Activated CD4-positive, CD25-positive, alpha-beta regulatory T cell (primary cell): Measurements from ENCODE around the gene RPL18.
A peak's percentile ranks its signal among the peaks of the same experiment; 100 is the strongest.
"Not testable (repeated sequence)": the region's sequence is repeated elsewhere in the genome, so short reads cannot be mapped to it uniquely, and the experiment has no call there.

Source experiments
- DNase-seq, 4 experiments: peaks; one replicate each; lab custom pipeline; 2025; lab: John Stamatoyannopoulos, UW

The RPL18 gene

DNA sequence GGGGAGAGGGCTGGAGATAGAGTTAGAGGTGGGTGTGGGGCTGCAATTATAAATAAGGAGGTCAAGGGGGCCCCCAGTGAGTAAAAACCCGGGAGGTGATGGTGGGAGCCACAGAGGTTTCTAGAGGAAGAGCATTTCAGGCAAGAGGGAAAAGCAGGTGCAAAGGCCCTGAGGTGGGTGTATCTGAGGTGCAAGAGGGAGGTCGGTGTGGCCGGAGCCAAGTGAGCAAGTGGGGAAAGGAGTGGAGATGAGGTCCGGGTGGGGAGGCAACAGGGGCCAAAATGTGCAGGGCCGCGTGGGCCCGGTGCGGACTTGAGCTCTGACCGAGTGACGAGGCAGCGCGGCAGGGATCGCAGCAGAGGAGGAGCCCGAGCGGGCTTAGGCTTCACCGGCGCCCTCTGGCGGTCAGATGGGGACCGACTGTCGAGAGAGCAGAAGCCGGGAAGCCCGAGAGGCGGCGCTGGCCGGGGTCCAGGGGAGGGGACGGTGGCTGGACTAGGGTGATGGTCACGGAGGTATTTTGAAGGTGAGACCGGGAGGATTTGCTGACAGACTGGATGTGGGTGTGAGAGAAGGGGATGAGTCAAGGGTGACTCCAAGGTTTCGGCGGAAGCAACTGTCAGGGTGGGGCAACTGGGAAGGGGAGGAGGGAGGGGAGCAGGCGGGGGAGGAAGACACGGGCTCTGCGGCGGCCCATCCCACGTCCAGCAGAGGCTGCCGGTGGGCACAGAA lies 30.1 kb downstream of the RPL18 start:
- peak; percentile 78 to 83 (median 83) for DNase-seq

DNA sequence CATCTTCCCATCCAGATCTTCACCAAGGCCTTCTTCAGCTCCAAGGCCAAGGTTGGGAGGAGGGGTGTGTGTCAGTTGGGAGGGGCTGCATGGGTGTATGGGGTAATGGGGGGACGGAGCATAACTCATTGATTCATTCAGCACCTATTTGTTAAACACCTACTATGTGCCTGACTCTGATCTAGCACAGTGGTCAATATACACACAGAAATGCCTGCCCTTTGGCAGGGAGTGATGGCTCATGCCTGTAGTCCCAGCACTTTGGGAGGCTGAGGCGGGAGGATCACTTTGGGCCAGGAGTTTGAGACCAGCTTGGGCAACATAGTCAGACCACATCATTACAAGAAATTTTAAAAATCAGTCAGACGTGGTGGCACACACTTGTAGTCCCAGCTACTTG lies 31.6 kb downstream of the RPL18 start:
- no peak for DNase-seq

DNA sequence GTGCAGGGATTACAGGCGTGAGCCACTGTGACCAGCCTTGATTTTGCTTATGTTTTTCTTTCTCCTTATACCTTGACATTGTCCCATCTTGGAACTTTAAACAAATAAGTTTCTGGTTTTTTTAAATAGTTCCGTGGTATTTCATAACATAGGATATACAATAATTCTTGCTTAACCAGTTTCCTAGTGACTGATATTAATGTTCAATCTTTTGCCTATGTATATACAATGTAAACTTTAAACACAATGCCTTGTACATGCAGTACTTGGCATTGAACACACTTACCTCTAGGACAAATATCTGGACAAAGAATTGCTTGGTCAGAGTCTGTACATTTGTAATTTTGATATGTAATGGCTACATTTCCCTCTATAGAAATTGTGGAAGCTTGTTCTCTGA lies 36.8 kb downstream of the RPL18 start:
- DNase-seq, result no peak

DNA sequence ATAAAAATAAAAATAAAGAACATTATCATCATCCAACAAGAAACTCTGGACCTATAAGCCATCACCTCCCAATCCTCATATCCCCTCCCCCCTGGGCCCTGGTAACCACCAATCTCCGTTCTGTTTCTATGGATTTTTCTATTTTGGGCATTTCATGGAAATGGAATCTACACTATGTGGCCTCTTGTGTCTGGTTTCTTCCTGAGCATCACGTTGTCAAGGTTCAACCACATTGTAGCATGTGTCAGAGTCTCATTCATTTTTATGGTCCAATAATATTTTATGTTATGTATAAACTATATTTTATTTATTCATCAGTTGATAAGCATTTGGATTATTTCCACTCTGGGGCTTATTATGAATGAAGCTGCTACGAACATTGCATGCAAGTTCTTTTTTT lies 40.1 kb downstream of the RPL18 start:
- DNase-seq, result no peak

DNA sequence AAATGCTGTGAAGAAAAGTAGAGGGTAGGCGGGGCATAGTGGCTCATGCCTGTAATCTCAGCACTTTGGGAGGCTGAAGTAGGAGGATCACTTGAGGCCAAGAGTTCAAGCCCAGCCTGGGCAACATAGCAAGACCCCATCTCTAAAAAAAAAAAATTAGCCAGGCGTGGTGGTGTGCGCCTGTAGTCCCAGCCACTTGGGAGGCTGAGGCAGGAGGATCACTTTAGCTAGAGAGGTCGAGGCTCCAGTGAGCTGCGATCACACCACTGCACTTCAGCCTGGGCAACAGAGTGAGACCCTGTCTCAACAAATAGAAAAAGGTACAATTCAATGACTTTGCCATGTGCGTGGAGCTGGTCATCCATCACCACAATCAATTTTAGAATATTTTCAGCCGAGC lies 41.1 kb downstream of the RPL18 start:
- not testable (repeated sequence) for DNase-seq

GRCh38 chr19:48575931-48576622 lies 42.9 kb downstream of the RPL18 start:
- DNase-seq, result no peak

GRCh38 chr19:48573163-48573505 lies 45.8 kb downstream of the RPL18 start:
- DNase-seq, result no peak

DNA sequence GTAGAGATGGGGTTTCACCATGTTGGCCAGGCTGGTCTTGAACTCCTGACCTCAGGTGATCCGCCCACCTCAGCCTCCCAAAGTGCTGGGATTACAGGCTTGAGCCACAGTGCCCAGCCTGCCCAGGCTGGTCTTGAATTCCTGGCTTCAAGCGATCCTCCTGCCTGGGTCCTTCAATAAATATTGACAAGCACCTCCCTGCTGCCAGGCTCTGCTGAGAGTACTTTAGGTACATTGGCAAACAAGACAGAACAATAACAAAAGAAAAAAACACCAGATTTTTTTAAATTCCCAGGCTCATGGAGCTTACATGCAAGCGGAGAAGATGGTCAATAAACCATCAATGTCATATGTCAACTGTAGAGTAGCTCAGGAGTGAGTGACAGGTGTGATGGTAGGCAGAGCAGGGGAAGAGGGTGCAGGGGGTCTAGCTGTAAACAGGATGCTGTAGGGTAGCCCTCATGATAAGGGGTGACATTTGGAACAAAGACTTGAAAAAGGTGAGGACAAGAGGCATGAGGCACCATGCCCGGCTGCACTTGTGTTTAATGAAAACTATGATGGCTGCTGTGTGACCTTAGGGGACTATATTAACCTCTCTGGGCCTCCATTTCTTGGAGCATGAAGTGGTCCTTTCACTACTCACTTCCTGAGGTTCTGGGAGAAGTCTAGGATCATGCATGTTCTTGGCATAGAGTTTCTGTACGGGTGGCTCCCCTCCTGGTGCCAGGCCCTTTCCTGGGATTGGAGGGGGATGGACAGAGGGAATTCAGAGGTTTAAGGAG lies 47.4 kb downstream of the RPL18 start:
- DNase-seq, result no peak

DNA sequence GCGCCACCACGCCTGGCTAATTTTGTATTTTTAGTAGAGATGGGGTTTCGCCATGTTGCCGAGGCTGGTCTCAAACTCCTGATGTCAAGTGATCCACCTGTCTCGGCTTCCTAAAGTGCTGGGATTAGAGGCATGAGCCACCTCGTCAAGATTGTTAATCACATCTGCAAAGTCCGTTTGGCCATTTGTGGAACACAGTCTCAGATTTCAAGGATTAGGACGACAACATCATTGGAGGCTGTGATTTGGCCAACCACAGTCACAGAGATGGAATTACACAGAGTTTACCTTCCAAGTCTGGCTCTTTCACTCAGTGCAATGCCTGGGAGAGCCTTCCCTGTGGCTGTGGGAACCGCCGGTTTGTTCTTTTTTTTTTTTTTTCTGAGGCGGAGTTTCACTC lies 49.2 kb downstream of the RPL18 start:
- DNase-seq, result no peak

GRCh38 chr19:48568345-48568886 lies 50.6 kb downstream of the RPL18 start:
- DNase-seq, result no peak
